DOHH2 (cell line): Measurements from ENCODE around the gene SLC25A11.
"Not testable (repeated sequence)": the region's sequence is repeated elsewhere in the genome, so short reads cannot be mapped to it uniquely, and the experiment has no call there.

Source experiments
- CTCF ChIP-seq: fragments of 200-600 bp; sonication (generic); IDR thresholded peaks from one replicate; pipeline ENCODE4 v1.5.1; 2014; ENCODE audit warnings: antibody characterized with exemption, mild to moderate bottlenecking, low read depth, low read length; ENCODE audit not compliant: poor library complexity, severe bottlenecking
- EZH2phosphoT487 ChIP-seq: fragments of 200-600 bp; sonication (generic); IDR thresholded peaks from 2 replicates; pipeline ENCODE4 v1.6.1; 2017; ENCODE audit warnings: borderline replicate concordance, mild to moderate bottlenecking, antibody characterized with exemption, low read length, moderate library complexity, mixed read lengths

- TF ChIP-seq CTCF, EZH2phosphoT487: not testable (repeated sequence)
These were observed 13.1 kb downstream of the SLC25A11 start for GRCh38 chr17:4926577-4927335.
